ENCODE data around the gene PPP1R7.

The PPP1R7 gene

DNA sequence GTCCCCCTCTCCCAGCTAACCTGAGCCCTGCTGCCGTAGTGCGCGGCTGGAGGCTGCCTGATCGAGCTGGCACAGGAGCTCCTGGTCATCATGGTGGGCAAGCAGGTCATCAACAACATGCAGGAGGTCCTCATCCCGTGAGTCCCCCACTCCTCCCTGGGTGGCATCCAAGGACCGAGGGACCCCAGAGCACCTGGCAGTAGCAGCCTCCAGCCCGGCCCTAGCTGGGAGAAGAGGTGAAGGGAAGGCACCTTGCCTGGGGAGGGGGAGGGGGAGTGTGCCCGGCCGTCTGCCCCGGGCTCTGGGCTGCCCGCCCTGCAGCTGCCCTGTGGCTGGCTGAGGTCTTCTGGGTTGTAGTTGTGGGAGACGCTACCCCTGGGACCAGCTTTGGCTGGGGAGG is 64.5 kb downstream of the PPP1R7 start:
- H3K9me3 Mint-ChIP-seq, result no peaks in the 10 kb centered on the region
- H3K4me1 Mint-ChIP-seq, result peaks cover 22% of the 10 kb centered on the region
- no peak overlapping the region for H3K4me3 Mint-ChIP-seq

GRCh38 chr2:241215421-241215820 is 65.2 kb downstream of the PPP1R7 start:
- Mint-ChIP-seq H3K27me3 (no peaks in the 10 kb centered on the region), H3K9me3 (no peaks in the 10 kb centered on the region), H3K4me1 (peaks cover 22% of the 10 kb centered on the region), H3K27ac (no peak overlapping the region), H3K36me3 (no peaks in the 10 kb centered on the region), H3K4me3 (no peak overlapping the region)
- ATAC-seq, result no peak

More for the DNA sequence above, 64.5 kb downstream of the PPP1R7 start:
- no peaks in the 10 kb centered on the region for H3K27me3 Mint-ChIP-seq
- H3K27ac Mint-ChIP-seq, result no peak overlapping the region
- H3K36me3 Mint-ChIP-seq, result no peaks in the 10 kb centered on the region
- no peak for ATAC-seq

GRCh38 chr2:241216211-241216761 is 66.0 kb downstream of the PPP1R7 start:
- no peak for ATAC-seq
- H3K4me1 Mint-ChIP-seq, result peaks cover 19% of the 10 kb centered on the region
- no peaks in the 10 kb centered on the region for H3K36me3 Mint-ChIP-seq
- no peaks in the 10 kb centered on the region for H3K27me3 Mint-ChIP-seq
- peak overlapping the region; percentile 28 for H3K4me3 Mint-ChIP-seq
- no peaks in the 10 kb centered on the region for H3K9me3 Mint-ChIP-seq
- H3K27ac Mint-ChIP-seq, result no peak overlapping the region

DNA sequence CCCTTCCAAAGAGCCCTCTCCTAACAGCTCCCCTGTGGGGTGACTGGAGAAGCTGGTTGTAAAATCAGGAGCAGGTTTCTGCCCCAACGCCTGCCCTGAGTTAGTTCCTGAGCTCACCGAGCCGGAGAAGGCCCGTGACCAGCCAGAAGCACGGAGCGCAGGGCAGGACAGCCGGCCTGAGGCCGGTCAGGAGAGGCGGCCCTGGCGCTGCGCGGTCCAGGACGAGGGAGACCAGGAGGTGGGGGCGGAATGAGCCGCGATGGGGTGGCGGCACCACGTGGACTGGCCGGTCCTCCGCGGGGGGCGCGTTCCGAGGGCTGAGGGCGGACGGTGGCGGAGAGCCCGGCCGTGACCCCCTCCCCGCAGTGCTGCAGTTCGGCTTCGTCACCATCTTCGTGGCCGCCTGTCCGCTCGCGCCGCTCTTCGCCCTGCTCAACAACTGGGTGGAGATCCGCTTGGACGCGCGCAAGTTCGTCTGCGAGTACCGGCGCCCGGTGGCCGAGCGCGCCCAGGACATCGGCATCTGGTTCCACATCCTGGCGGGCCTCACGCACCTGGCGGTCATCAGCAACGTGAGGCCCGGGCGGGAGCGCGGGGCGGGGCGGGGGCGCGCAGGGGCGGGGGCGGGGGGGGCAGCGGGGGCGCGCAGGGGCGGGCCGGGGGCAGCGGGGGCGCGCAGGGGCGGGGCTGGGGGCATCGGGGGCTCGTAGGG is 67.2 kb downstream of the PPP1R7 start:
- no peaks in the 10 kb centered on the region for H3K27me3 Mint-ChIP-seq
- no peaks in the 10 kb centered on the region for H3K9me3 Mint-ChIP-seq
- peak overlapping the region; percentile 66 for H3K4me3 Mint-ChIP-seq
- H3K27ac Mint-ChIP-seq, result peak overlapping the region; percentile 78
- H3K4me1 Mint-ChIP-seq, result peaks cover 15% of the 10 kb centered on the region
- no peaks in the 10 kb centered on the region for H3K36me3 Mint-ChIP-seq
- ATAC-seq, result peak; percentile 63

DNA sequence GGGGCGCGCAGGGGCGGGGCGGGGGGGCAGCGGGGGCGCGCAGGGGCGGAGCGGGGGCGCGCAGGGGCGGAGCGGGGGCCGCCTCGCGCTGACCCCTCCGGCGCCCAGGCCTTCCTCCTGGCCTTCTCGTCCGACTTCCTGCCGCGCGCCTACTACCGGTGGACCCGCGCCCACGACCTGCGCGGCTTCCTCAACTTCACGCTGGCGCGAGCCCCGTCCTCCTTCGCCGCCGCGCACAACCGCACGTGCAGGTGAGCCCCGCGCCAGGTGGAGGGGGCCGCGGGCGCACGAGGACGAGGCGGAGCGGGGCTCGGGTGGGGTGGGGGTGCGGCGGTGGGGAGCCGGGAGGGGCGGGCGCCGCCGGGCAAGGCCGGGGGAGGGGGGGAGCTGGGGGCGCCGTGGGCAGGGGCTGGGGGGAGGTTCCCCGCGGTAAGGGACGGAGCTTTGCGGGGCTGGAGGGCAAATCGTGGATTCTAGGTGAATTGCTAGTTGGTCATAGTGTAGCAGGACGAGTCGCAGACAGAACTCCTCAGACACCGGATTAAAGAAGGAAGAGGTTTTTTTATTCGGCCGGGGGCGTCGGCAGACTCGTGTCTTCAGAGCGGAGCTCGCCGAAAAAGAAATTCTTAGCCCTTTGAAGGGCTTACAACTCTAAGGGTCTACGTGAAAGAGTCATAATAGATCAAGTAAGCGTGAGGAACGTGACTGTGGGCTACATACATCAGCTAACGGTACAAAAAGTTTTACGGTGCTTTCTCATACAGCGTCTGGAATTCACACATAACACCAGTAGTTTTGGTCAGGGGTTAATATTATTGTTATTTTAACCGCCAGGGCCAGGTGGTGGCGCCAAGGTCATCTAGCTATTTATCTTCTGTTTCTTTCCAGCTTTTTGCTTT is 68.1 kb downstream of the PPP1R7 start:
- Mint-ChIP-seq H3K4me3 (peak overlapping the region; percentile 88), H3K9me3 (no peaks in the 10 kb centered on the region), H3K36me3 (no peaks in the 10 kb centered on the region), H3K4me1 (peaks cover 19% of the 10 kb centered on the region), H3K27ac (peak overlapping the region; percentile 78), H3K27me3 (no peaks in the 10 kb centered on the region)
- peak; percentile 44 for ATAC-seq

GRCh38 chr2:241219030-241219382 is 68.7 kb downstream of the PPP1R7 start:
- Mint-ChIP-seq H3K27ac (peak overlapping the region; percentile 78), H3K4me1 (peaks cover 20% of the 10 kb centered on the region), H3K36me3 (no peaks in the 10 kb centered on the region), H3K9me3 (no peaks in the 10 kb centered on the region), H3K4me3 (peak overlapping the region; percentile 88), H3K27me3 (no peaks in the 10 kb centered on the region)
- no peak for ATAC-seq

- peaks cover 29% of the 10 kb centered on the region for H3K4me1 Mint-ChIP-seq
- ATAC-seq, result no peak
- no peak overlapping the region for H3K4me3 Mint-ChIP-seq
- H3K27ac Mint-ChIP-seq, result no peak overlapping the region
- H3K9me3 Mint-ChIP-seq, result no peaks in the 10 kb centered on the region
- no peaks in the 10 kb centered on the region for H3K27me3 Mint-ChIP-seq
- no peaks in the 10 kb centered on the region for H3K36me3 Mint-ChIP-seq
These were observed 69.6 kb downstream of the PPP1R7 start for GRCh38 chr2:241219856-241220356.

DNA sequence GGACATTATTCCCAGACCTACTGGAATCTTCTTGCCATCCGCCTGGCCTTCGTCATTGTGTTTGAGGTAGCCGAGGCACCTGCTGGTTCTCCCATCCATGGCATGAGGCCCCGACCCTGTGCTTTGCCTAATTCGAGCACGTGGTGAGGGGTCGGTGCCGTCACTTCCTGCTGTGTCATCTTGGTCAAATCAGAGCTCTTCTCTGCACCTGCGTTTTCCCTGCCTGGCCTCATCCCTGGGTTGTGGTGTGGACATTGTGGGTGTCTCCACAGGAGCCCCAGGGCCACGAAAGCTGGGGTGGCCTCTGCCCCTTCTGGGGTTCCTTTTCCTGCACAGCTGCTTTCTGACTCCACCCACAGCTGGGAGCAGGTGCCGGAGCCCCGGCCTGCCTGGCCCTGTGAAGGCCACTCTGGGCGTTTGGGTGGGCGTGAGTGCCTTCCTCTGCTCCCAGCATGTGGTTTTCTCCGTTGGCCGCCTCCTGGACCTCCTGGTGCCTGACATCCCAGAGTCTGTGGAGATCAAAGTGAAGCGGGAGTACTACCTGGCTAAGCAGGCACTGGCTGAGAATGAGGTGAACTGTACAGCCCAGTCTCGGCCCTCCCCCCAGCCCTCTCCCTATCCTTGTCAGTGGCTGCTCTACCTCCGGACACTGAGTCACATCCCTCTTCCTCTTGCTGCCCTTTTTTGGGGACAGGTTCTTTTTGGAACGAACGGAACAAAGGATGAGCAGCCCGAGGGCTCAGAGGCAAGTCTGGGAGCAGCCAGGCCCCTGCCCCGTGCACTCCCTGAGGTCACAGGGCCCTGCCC is 73.1 kb downstream of the PPP1R7 start:
- peaks cover 28% of the 10 kb centered on the region for H3K4me1 Mint-ChIP-seq
- H3K36me3 Mint-ChIP-seq, result peaks cover 26% of the 10 kb centered on the region
- no peaks in the 10 kb centered on the region for H3K9me3 Mint-ChIP-seq
- no peak overlapping the region for H3K4me3 Mint-ChIP-seq
- no peak overlapping the region for H3K27ac Mint-ChIP-seq
- ATAC-seq, result no peak
- no peaks in the 10 kb centered on the region for H3K27me3 Mint-ChIP-seq

DNA sequence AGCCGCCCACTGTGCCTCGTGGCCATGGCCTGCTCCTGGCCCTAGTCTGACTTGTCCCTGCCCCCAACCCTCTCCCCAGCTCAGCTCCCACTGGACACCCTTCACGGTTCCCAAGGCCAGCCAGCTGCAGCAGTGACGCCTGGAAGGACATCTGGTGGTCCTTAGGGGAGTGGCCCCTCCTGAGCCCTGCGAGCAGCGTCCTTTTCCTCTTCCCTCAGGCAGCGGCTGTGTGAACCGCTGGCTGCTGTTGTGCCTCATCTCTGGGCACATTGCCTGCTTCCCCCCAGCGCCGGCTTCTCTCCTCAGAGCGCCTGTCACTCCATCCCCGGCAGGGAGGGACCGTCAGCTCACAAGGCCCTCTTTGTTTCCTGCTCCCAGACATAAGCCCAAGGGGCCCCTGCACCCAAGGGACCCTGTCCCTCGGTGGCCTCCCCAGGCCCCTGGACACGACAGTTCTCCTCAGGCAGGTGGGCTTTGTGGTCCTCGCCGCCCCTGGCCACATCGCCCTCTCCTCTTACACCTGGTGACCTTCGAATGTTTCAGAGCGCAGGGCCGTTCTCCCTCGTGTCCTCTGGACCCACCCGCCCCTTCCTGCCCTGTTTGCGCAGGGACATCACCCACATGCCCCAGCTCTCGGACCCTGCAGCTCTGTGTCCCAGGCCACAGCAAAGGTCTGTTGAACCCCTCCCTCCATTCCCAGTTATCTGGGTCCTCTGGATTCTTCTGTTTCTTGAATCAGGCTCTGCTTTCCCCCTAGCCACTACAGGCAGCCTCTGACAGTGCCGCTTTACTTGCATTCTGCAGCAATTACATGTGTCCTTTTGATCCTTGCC is 74.0 kb downstream of the PPP1R7 start:
- Mint-ChIP-seq H3K4me3 (peak overlapping the region; percentile 11), H3K36me3 (peaks cover 32% of the 10 kb centered on the region), H3K9me3 (no peaks in the 10 kb centered on the region), H3K27me3 (no peaks in the 10 kb centered on the region), H3K4me1 (peaks cover 20% of the 10 kb centered on the region), H3K27ac (no peak overlapping the region)
- ATAC-seq, result peak; percentile 44

DNA sequence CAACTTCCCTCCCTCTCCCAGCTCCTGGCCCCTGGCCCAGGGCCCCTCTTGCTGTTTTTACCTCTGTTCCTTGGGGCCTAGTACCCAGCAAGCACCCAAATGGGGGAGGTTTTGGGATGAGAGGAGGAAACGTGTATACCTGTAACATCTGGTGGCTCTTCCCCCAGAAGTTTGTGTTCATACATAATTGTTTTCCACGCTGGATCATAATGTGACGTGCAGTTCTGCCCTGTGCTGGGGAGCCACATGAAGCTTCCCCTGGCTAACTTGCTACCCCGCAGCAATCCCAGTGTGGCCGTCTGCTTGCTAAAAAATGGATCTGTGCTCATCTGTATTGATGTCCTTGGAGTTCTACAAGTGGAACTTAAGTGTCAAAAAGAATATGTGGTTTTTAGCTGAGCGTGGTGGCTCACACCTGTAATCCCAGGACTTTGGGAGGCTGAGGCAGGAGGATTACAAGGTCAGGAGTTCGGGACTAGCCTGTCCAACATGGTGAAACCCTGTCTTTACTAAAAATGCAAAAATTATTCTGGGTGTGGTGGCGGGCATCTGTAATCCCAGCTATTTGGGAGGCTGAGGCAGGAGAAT is 74.7 kb downstream of the PPP1R7 start:
- H3K36me3 Mint-ChIP-seq, result peaks cover 38% of the 10 kb centered on the region
- peak overlapping the region; percentile 11 for H3K4me3 Mint-ChIP-seq
- no peaks in the 10 kb centered on the region for H3K27me3 Mint-ChIP-seq
- no peaks in the 10 kb centered on the region for H3K9me3 Mint-ChIP-seq
- H3K27ac Mint-ChIP-seq, result no peak overlapping the region
- no peak for ATAC-seq
- peaks cover 16% of the 10 kb centered on the region for H3K4me1 Mint-ChIP-seq

DNA sequence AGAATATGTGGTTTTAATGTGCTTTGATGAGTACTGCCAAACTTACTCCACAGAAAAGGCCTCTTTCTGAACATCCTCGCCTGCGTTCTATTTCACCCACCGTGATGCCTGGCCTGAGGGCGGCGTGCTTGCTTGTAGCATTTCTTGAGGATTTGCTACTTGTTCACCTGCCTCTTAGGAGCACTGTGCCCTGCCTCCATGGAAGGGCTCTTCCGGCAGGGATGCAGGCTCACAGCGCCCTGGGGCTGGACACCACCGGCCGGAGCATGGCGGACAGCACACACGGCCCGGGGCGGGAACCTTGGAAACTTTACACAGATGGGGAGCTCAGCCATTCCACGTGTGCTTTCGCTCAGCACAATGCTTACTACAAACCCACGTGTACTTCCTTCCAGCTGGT is 75.3 kb downstream of the PPP1R7 start:
- Mint-ChIP-seq H3K27me3 (no peaks in the 10 kb centered on the region), H3K36me3 (peaks cover 44% of the 10 kb centered on the region), H3K9me3 (no peaks in the 10 kb centered on the region), H3K27ac (no peak overlapping the region), H3K4me3 (no peak overlapping the region), H3K4me1 (peaks cover 16% of the 10 kb centered on the region)
- no peak for ATAC-seq

GRCh38 chr2:241225983-241226382 is 75.7 kb downstream of the PPP1R7 start:
- Mint-ChIP-seq H3K27ac (no peak overlapping the region), H3K36me3 (peaks cover 48% of the 10 kb centered on the region), H3K9me3 (no peaks in the 10 kb centered on the region), H3K4me1 (peaks cover 16% of the 10 kb centered on the region), H3K27me3 (no peaks in the 10 kb centered on the region), H3K4me3 (no peak overlapping the region)
- ATAC-seq, result no peak

DNA sequence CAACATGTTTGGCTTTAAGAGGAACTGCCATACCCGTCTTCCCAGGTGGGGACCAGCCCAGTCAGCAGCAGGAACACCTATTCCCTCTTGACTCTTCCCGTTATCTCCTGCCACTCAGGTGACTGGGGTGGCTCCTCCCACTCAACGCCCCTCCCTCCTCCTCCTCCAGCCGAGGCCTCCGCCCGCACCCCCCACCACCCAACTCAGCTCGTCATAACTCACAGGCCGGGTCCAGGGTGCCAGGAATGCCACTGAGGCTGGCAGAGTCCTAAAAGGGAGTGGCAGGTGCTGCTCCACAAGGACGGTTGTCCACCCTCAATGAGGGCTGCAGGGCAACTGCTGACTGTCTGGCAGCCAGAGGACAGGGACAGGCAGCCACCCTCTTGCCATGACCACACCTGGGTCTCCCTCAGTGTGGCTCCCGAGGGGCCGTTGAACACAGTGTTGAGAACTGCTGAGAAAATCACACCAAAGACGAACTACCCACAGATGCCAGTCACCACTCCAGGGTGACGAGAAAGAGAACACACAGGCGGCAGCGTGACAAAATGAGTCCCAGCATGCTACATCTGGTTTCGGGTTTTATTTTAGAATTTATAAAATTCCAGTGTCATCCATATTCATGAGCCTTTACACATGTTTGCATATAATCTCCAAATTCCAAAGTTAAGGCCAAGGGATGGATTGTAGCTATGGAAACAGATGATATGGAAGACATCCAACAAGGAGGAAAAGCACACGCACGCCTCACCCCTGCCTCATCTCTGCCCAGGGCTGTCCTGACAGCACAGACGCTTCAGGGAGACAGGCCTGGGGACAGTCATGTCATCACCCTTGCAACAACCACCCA is 76.7 kb downstream of the PPP1R7 start:
- Mint-ChIP-seq H3K9me3 (no peaks in the 10 kb centered on the region), H3K27me3 (no peaks in the 10 kb centered on the region), H3K4me3 (no peak overlapping the region), H3K36me3 (peaks cover 58% of the 10 kb centered on the region), H3K4me1 (peaks cover 16% of the 10 kb centered on the region), H3K27ac (no peak overlapping the region)
- ATAC-seq, result no peak
